Stimulated activated CD4-positive, alpha-beta T cell treated with anti-CD3 and anti-CD28 coated beads, Interleukin-12 subunit alpha, Interleukin-12 subunit beta, amount 100 ng/mL, for 4 hours (primary cell): ENCODE data around the gene TMEM212.
"Not testable (repeated sequence)": the region's sequence is repeated elsewhere in the genome, so short reads cannot be mapped to it uniquely, and the experiment has no call there.

Experiments used
- DNase-seq: peaks from one replicate; pipeline ENCODE4 v3.0.0-alpha.2; 2020

TMEM212 gene

GRCh38 chr3:171835116-171835515 is 8.0 kb upstream of the TMEM212 start:
- no peak for DNase-seq

- DNase-seq = no peak
These were observed 7.5 kb upstream of the TMEM212 start for GRCh38 chr3:171835613-171836012.

- no peak for DNase-seq
These were observed 6.3 kb upstream of the TMEM212 start for GRCh38 chr3:171836855-171837254.

DNA sequence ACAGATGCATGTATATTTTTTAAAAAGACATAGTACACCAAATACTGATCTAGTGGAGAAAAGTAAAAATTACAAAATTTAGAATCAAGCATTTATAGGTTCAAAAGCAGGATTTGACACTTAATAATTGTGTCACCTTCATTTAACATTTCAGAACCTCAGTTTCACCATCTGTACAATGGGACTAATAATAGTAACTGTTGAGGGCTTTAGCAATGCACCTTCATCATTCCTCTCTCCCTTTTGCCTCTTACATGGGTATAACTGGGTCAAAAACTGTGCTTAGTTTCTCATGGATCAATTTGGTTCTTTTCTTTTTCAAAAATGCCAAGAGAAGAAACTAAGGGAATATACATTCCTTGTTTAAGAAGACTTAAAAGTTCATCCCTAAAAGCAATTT is 5.5 kb upstream of the TMEM212 start:
- no peak for DNase-seq

GRCh38 chr3:171838218-171838720 is 4.9 kb upstream of the TMEM212 start:
- no peak for DNase-seq

GRCh38 chr3:171839270-171839669 is 3.9 kb upstream of the TMEM212 start:
- no peak for DNase-seq

GRCh38 chr3:171840445-171840810 is 2.7 kb upstream of the TMEM212 start:
- DNase-seq = no peak

- no peak for DNase-seq
These were observed 2.1 kb upstream of the TMEM212 start for GRCh38 chr3:171840811-171841619.

DNA sequence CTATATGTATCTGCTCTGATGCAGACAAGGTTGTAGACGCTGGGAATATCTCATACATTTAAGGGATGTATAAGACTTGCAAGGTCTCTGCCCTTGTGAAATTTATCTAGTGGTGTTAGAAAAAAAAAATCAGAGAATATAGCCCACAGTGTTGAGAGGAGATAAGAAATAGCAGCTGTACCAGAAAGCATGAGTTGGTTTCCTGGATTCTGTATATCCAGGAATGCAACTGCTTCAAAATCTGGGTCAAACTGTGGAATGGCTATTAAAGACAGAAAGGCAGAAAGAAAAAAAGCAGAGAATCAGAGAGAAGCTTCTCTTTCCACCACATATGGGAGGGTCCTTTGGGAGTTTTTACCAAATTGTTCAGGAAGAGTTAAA is 1.5 kb upstream of the TMEM212 start:
- no peak for DNase-seq

- no peak for DNase-seq
These were observed 1.7 kb downstream of the TMEM212 start for GRCh38 chr3:171844873-171845272.

- no peak for DNase-seq
These were observed 2.5 kb downstream of the TMEM212 start for GRCh38 chr3:171845481-171846284.

DNA sequence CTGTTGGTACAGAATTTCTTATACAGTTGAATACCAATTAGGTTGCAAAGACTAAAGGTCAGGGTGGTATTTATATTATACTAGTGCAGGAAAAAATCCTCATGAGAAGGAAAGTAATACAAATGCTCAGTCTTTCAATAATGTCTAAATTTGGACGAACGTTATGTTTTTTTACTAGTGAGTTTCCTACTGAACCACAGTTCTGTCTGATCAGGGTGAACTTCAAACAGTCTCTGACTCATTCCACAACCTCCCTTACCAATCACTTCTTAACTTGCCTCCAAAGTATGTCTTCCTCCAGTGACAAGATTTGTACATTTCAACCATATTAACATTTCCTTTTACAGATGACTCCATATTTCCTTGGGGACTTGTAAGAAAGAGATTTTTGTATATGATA is 3.4 kb downstream of the TMEM212 start:
- no peak for DNase-seq

GRCh38 chr3:171847133-171847532 is 4.0 kb downstream of the TMEM212 start:
- no peak for DNase-seq

DNA sequence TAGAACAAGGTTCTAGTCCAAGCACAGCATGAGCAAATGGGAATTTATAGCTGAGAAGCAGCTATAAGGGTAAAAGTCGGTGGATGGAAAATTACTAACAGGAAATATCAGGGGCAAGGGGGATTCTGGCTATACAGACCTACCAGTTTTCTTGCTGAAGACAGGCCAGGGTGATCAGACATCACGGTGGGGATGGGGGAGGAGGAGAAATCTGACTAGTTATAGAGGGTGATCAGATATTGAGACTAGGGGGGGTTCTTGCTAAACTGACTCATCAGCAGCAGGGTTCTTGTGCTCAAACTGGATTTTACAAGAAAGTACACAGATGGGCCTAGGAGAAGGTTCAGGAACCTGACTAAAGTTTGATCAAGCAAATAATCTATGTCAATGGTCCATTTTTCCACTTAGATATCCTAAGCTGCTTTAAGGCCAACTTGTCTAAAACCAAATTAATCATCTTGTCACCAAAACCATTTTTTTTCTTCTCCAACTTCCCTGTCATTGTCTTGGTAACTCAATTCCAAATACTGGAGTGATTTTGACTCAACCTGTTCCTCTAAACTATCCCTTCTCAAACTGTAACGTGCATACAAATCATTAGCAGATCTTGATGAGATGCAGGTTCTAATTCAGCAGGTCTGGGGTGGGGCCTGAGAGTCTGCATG is 4.6 kb downstream of the TMEM212 start:
- no peak for DNase-seq

DNA sequence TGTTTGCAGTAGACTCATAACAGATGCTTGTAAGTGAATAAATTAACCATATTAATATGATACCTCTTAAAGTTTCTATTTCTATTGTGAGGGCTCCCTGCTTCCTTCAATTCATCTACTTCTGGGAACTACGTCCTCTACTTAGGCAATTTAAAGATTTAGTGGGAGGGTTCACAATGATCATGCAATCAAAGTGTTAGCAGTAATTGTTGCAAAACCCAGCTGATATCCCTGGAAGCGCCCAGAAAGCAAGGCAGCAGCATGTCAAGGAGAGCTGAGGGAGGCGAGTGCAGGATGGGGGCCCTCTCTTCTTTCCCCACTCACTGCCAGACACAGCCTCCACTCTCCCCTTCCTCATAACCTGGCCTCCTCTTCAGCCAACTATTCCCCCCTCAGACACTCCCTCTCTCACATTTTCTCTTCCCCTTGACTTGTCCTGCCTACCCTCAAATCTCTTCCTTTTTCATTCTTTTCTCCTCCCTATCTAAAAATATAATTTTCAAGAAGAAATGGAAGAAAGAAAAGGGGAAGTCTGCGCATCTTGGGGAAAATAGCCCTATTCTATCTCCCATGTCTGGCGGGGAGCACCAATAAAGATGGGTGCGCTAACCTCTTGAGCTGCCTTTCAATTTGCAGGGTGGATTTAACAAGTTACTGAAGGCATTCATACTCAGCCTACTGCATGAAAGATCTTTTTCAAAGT is 6.6 kb downstream of the TMEM212 start:
- no peak for DNase-seq

- DNase-seq = no peak
These were observed 7.3 kb downstream of the TMEM212 start for GRCh38 chr3:171850320-171850959.

GRCh38 chr3:171850960-171851659 is 8.0 kb downstream of the TMEM212 start:
- no peak for DNase-seq

DNA sequence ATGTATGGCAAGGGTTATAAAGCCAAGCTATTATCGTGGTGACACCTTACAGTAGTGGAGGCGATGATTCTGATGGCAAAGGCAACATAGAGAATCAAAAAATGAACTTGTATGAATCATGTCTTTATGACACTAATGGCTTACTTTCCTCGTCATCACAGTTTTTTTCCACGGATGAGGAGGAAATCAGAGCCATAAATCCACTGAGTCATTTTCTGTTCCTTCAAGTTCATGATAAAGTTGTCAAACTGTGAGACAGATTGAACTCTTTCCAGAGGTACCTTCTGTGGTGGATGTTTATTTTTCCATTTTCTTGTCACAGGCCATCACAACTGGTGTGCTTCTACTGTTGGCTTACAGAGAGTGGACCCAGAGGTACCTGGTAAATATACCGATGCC is 8.5 kb downstream of the TMEM212 start:
- no peak for DNase-seq

- DNase-seq = no peak
These were observed 11.6 kb downstream of the TMEM212 start for GRCh38 chr3:171854649-171855305.

DNA sequence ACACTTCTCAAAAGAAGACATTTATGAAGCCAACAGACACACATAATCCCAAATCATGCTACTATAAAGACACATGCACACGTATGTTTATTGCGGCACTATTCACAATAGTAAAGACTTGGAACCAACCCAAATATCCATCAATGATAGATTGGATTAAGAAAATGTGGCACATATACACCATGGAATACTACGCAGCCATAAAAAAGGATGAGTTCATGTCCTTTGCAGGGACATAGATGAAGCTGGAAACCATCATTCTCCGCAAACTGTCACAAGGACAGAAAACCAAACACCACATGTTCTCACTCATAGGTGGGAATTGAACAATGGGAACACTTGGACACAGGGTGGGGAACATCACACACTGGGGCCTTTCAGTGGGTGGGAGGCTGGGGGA is 15.6 kb downstream of the TMEM212 start:
- not testable (repeated sequence) for DNase-seq

- DNase-seq = no peak
These were observed 17.8 kb downstream of the TMEM212 start for GRCh38 chr3:171860830-171861535.
